ENCODE results near the gene MICOS13.
"Not testable (repeated sequence)": the region's sequence is repeated elsewhere in the genome, so short reads cannot be mapped to it uniquely, and the experiment has no call there.

MICOS13 gene, protein sequence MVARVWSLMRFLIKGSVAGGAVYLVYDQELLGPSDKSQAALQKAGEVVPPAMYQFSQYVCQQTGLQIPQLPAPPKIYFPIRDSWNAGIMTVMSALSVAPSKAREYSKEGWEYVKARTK

DNA sequence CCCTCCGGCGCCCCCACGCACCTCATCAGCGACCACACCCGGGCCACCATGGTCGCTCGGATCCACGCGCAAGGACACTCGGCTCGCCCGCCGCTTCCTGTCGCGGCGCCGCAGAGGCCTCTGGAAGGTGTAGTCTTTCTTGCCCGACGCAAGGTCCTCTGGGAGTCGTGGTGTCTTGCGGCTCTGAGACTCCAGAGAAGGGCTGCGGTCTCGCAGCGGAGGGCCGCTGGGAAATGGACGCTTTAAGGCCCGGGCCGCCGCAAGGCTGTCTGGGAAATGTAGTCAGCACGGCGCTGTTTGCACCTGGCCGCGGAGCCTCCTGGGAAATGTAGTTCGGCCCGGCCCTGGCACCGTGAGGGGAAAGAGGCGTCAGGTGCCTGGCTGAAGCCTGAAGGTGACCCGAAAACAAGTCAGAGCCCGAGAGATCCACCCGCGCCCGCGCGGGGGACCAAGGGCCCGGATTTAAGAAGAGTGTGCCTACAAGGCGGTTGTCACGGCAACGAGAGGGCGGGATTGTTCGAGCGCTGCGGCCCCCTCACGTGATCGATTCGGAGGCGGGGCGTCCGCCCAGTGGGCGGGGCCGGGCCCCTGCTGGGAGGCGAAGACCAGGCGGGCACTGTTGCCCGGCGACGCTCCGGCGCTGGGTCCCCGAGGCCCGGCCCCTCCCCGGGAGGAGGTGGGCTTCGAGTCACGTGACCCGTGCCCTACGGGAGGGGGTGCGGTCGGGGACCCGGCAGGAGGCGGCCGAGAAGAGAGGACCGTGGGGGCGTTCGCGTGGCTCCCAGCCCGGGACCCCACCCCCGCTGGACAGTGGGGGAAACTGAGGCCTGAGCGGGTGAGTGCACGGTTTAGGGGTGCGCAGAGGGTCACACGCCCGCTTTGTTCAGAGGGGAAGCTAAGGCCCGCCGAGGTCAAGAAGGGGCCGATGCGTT lies at the start of gene MICOS13, which contains the start of gene HSD11B1L:
Gene MICOS13, minus strand, starts transcription at position 80 of the 932 bp plus-strand sequence. Its CDS starts 30 bp downstream, at position 50.
Gene HSD11B1L, plus strand, starts transcription at position 591 of the 932 bp plus-strand sequence. CDS start 3,806 bp downstream, outside the sequence.
- DNase-seq: peak; percentile 97 to 98

DNA sequence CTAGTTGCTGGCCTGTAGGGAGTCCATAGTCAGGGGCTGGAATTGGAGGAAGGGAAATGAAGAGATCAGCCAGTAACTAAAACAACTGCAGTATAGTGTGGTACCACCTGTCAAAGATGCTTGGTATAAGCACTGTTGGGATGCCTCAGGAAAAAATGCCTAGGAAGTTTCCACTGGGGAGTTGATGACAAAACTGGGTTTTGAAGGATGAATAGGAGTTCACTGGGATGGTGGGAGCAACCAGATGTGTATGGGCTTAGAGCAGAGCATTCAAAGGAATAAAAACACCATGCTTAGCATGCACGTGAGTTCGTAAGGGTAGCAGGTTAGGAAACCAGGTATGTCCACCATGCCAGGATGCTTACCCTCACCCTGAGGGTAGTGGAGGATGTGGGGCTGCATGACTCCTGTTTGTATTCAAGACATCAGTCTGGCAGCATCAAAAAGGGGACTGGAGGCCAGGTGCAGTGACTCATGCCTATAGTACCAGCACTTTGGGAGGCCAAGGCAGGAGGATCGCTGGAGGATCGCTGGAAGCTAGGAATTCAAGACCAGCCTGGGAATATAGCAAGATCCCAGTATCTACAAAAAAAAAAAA lies 47.2 kb upstream of the MICOS13 start:
- no peak for DNase-seq

DNA sequence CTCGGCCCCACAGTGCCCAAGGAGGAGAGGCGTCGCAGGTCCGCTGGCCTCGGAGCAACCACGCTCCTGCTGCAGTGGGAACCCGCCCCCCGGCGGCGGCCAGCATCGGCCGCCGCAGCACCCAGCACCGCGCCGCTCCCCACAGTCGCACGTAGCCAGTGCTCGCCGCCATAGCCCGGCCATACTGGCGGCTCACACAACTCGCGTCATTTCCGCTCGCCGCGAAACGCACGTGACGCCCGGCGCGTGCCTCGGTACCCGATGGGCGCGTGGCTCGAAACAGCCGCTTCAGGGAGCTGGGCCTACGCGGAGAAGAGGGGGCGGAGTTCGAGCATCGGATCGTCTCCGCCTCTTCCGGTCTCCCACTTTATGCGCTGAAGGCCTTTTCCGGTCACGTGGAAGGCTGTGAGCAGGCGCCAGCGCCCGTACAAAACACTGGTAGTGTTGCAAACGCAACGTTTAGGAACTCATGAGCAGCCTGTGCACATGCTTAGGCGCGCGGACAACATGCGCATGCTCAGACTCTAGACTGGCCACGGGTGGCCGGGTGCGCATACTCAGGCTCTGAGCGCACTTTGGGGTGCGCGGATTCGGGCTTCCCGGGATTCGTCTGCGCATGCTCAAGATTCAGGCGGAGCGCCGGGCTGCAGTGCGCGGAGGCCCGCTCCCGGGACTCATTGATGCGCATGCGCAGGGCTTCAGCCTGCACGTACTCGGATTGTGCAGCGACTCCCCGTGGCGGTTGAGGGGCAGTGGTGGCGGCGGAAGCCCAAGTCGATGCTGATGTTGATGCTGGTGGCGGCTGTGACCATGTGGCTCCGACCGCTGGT lies 39.9 kb upstream of the MICOS13 start, which contains the start of the genes CATSPERD and LONP1:
Gene CATSPERD, plus strand, starts transcription at position 677 of the 830 bp plus-strand sequence. Its CDS starts 101 bp downstream, at position 778.
Gene LONP1, minus strand, starts transcription at position 186 of the 830 bp plus-strand sequence. Its CDS starts 14 bp downstream, at position 172.
- peak; percentile 97 to 99 for DNase-seq

DNA sequence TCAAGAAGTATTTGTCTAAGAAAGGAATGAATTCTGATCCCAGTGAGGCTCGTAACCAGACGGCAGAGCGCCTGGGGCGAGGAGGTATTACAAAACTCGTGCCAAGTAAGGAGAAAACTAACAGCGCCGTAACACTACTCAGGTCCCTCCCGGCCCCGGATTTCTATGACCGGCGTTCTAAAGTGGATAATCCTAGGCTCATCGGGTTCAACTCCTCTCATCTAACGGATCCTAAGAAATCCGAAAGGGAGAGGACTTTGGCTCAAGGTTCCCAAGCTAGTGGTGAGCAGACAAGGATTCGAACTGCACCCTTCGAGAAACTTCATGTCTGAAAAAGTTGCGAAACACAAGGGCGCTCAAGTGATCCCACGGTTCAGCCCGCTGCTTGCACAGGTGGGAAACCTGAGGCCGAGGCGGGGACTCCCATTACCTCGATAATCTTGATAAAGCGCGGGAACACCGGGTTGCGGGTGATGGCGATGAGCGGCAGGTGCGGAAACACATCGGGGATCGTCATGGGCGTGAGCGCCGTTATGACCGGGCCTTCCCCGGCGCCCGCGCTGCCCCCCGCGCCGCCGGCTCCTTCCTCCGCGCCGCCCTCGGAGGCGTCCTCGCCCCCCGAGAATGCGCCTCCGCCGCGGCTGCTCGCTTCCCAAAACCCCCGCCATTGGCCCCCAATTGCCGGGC lies 39.1 kb upstream of the MICOS13 start:
- no peak for DNase-seq

DNA sequence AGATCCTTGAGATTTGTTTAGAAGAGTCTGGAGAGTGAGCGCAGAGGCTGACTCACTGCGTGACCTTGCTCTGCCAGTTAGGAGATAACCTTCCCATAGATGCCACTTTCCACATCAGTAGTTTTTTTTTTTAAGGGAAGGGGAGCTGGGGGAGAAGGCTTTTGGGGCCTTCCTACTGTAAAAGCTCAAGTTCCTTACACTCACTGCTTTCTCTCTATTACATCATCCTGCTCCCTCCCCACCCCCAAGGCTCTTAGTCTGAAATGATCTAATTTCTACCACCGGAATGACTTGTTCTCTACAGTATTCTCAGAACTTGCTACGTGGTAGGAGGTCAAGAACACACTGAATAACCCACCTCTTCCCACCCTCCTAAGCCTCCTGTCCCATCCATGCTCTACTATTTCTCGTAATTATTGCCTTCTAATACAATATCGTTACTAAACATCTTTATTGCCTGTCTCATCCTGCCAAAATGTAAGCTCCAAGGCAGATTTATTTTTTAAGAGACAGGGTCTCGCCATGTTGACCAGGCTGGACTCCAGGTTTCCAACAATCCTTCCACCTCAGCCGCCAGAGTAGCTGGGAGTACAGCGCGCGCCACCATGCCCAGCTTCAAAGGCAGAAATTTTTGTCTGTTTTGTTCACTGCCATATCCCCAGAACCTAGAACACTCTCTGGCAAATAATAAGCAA lies 38.4 kb upstream of the MICOS13 start:
- DNase-seq: peak; percentile 60 to 62

DNA sequence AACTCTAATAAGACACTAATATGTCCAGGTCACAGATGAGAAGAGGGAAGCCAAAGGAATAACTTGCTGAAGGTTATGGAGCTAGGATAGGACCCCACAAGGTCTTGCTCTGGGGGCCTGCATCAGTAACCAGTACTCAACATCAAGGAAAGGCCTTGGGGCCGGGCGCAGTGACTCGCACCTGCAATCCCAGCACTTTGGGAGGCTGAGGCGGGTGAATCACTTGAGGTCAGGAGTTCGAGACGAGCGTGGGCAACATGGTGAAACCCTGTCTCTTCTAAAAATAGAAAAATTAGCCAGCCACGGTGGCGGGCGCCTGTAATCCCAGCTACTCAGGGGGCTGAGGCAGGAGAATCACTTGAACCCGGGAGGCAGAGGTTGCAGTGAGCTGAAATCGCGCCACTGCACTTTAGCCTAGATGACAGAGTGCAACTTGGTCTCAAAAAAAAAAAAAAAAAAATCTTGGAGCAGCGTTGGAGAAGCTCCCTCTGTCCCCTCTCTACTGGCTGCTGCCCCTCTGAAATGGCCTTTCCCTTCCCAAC lies 37.8 kb upstream of the MICOS13 start:
- DNase-seq: peak; percentile 38 to 48

DNA sequence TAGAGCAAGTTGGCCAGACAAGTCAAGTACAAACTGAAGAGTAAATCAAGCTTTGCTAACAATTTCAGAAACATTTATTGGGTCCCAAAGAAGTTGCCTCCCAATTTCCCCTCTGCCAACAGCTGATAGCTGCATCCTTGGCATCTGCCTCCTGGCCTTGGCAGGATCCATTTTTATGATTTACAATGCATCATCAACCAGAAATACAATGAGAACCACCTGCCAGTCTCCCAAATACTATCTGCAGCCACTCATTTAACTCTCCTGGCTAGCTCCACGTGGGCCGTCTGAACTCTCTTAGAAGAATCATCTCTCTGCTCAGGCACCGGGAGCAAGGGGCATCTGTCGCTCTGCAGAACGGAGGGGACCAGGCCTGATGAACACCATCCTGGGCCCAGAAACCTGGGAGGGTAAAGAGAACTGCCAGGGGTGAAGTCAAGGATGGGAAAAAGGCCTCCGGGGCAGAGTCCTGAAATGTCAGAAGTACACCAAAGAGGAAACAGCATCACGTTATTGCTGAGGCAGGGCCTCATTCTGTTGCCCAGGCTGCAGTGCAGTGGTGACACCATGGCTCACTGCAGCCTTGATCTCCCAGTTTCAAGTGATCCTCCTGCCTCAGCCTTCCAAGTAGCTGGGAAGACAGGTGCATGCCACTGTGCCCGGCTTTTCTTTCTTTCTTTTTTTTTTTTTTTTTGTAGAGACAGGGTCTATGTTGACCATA lies 37.1 kb upstream of the MICOS13 start:
- no peak for DNase-seq

DNA sequence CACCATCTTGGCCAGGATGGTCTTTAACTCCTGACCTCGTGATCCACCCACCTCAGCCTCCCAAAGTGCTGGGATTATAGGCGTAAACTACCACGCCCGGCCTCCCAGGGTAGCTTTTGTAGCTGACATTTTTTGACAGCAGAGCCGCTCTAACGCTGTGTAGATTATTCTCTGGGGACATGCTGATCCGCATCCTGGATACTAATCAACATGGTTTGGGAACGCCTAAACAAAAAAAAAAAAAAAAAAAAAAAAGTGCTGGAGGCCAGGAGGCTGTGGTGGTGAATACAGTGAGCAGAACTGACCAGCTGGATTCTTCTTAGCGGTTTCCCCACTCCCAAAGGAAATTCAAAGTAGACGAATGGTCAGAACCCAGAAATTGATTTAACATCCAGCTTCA lies 34.5 kb upstream of the MICOS13 start:
- no peak for DNase-seq

DNA sequence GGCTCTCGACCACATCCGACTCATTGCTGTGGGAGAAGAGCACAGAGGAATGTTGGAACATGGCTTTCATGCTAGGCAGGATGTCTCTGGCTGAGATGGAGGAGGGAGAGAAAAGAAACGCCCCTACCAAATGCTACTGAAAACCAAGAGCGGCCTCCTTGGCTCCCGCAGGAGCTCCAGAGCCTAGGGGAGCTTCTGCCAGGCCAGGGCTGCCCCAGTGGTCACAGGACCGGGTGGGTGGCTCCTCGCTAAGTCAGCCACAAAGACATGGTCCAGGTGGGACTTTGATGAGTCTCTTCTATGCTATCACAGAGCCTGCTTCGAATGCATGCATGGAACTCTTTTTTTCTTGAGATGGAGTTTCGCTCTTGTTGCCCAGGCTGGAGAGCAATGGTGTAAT lies 32.9 kb upstream of the MICOS13 start:
- no peak for DNase-seq

DNA sequence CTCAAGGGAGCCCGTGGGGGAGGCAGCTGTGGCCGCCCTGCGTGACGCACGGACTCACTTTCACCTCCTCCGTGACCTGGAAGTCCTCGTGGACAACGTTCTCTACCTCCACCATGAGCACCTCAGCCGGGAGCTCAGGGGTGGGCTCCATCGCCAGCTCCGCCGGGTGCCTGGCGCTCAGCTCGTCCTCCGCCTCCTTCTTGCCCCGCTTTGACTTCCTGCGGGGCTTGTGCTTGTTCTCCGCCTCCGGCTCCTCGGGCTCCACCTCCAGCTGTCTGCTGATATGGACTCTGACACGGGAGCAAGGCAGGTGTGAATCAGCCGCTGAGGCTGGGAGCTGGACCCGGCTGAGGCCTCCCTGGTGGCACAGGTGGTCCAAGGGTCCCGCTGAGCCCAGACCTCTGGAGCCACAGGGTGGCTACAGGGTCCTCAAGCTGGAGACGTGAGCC lies 31.4 kb upstream of the MICOS13 start:
- DNase-seq: no peak

DNA sequence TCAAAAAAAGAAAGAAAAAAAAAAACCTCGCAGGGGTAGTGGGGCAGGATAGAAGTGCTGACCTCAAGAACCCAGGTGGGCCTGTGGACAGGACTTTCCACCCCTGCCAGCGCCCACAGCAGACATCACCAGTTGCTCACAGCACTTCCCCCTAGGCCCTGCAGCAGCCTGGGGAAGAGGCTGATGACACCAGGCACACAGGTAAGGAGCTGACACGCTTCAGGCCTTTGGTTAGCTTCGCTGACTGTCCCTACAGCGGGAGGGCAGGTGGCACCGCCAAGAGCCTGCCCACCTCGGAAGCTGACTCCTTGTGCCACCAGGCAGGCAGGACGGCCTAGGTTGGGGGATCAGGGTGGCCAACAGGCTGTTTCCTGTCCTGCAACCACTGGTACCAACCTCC lies 30.7 kb upstream of the MICOS13 start:
- DNase-seq: no peak

DNA sequence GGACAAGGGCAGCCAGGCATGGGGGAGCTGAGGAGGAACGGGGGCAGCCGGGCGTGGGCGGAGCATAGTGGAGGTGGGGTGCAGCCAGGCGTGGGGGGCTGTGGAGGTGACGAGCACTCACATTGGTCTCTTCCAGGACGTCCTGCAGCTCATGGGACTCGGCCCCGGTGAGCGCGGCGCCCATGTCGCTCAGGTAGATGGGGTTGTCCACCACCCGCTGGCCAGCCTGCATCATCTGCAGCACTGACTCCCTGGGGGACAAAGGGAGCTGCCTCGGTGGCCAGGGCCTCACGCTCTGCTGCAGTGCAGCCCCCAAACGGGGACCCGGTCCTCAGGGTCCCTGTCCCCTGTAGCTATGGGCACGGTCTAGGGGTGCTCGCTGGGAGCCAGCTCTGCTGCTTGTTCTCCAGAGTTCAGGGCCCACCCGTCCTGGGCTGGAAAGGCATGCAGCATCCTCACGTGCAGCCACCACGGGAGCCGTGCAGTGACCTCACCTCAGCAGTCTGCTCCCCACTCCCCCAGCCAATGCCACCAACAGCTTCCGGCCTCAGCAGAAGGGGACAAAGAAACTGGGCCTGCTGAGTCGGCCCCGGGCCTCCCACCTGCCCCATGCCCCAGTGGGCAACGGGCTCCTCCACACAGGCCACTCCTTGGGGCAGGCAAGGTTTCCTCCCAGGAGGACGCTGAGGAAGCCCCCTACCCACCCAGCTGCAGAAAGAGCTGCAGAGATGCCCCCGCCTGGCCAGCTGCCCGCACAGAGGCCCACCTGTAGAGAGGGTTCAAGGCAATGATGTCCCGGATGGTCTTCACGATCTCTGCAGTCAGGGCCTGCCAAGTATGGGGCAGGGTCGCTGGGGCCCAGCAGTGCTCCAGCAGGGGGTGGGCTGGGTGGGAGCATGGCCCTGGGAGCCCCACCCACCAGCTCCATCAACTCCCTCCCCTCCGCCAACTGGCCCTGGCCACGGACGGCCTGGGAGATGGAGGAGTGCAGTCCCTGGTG lies 27.6 kb upstream of the MICOS13 start:
- no peak for DNase-seq

DNA sequence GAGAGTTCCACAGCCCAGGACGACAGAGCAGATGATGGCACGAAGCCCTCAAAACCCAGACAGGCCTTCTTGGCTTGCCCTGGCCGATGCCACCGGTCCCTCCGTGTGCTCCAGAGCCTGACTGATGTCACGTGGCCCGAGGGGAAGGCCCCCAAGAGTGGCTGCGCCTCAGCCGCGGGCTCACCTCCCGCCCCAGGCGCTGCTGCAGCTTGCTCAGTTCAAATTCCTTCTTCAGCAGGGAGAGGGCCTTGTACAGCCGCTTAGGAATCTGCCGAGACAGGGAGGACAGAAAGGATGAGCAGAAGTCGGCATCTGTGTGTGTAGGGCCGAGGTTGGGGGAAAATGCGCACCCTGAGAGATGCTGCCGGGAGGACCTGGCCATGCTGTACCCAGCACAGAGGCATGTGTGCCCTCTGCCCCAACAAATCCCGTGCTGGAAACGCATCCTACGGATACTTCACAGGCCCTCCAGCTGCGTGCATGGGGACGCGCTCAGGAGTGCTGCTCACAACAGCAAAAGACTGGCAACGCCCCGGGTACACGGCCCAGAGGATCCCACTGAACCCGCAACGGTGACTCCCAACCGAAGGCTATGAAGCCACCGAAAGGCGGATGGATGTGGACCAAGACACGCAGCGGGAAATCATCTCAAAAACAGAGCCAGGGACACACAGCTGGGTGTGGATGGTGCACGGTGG lies 26.7 kb upstream of the MICOS13 start:
- DNase-seq: no peak

DNA sequence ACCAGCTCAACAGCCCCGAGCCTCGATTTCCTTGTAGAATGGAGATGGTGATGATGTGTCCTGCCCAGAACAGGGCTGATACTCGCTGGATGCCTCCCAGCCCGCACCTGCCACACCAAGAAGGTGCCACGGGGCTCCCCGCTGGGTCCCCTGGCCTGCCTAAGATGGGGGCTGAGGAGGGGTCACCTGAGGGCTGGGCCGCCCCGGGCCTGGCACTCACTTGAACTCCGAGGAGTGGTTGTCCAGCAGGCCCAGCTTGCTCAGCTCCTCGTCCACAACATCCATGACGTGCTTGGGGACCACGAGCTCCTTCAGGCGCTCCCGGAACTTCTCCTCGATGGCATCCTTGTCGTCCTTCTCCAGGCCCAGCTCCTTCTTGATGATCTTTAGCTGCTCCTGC lies 25.2 kb upstream of the MICOS13 start:
- DNase-seq: no peak

DNA sequence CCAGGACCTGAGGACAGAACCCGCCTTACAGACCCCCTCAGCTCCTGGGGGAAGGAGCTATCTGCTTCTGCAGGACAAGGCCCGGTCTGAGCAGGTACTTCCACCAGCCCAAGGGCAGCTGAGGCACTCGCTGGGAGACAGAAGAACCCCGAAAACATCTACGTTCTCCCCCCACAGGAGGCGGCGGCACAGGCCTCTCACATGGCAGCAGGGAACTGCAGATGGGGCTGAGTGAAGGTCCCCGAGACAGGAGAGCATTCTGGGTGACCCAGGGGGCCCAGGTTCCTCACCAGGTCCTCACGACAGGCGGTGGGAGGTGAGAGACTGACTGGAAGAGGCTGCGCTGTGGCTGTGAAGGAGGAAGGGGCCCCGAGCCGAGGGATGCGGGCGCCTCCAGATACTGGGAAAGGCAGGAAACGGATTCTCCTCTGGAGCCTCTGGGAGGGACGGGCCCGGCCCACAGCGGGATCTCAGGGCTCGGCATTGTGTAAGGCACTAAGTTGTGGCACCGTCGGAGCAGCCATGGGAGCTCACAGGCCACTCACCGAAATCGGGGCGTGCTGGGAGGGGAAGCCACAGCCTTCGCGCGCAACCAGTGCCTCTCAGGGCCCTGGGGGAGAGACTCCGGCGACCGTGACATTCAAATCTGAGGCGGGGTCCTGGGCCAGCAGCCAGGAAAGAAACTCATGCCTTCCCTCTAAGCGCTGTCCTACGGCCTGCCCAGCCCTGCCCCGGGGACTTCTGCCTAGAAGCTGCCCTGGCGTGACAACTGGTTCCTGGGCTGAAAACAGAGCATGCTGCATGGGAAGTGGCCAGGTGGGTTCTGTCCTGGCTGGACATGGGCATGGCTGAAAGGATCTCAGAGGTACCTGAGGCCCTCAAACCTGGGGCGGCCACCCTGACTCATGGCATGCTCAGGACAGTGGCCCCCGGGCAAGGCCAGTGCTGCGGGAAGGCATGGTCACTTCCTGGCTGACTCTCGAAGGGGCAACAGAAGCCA lies 23.8 kb upstream of the MICOS13 start:
- DNase-seq: no peak

DNA sequence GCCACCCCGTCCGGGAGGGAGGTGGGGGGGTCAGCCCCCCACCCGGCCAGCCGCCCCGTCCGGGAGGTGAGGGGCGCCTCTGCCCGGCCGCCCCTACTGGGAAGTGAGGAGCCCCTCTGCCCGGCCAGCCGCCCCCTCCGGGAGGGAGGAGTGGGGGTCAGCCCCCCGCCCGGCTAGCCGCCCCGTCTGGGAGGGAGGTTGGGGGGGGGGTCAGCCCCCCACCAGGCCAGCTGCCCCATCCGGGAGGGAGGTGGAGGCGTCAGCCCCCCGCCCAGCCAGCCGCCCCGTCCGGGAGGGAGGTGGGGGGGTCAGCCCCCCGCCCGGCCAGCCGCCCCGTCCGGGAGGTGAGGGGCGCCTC lies 21.7 kb upstream of the MICOS13 start:
- DNase-seq: not testable (repeated sequence)
